Vagina (tissue), 2 donors: ENCODE results near the gene UBE2I.

Source experiments
- POLR2A ChIP-seq, 2 donors: fragments of 450-650 bp; IDR thresholded peaks; one replicate each; pipeline ENCODE4 v1.6.1; 2017; ENCODE audit warnings: antibody characterized with exemption in 2 of 2, mild to moderate bottlenecking in 2 of 2, moderate library complexity in 2 of 2
- POLR2AphosphoS5 ChIP-seq, 2 donors: sonication (generic); formaldehyde crosslinking; IDR thresholded peaks; one replicate each; pipeline ENCODE4 v1.9.0; 2017; ENCODE audit warnings: antibody characterized with exemption in 2 of 2, mild to moderate bottlenecking in 2 of 2, low read depth in 1 of 2; ENCODE audit not compliant: insufficient read depth in 1 of 2
- TF ChIP-seq, protein P1 (sequence below), 3 experiments: fragments of 450-650 bp in 2 of 3; fragments of 200-600 bp in 1 of 3; sonication (generic) in 1 of 3; IDR thresholded peaks; one replicate each; pipeline ENCODE4 v1.5.1; 2017 to 2019; ENCODE audit warnings: antibody characterized with exemption in 3 of 3, mild to moderate bottlenecking in 2 of 3, moderate library complexity in 2 of 3

DNA sequence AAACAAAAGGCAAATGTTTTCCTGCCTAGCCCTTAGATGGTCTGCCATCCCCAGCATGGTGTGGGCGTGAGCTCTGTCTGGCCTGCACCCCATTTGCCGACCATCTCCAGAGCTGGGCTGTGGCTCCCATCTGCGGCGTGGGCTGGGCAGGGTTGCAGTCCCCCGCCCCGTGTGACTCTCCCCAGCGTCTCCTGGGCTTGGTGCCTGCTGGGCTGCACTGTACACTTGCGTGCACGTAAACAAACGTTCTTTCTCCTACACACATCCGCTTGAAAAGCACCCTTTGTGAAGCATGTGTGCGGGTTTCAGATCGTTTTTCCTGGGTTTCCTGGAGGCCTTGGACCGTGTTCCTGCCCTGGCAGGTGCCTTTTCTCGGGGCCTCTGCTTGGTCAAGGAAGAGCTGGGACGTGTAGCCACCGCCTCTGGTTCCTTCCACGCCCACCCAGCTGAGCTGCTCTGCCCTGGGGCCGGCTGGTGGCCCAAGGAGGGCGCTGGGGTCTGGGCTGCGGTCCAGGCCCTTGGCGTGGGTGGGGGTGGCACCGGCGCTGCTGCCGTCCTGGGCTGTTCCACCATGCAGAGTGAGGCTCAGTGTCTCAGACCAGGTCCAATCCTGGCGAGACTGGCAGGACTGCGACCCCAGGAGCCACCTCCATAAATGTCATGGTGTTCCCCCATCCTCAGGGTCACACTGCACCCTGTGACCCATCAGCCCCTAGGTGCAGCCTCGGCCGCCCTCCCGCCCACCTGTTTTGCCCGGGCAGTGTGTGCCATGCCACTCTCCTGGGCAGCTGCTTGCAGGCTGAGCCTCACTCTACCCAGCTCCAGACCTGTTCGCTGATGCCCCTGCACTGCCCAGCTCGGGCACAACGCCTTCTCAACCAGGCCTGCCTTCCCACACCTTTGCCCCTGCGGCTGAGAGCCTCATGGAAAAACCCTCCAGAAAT is 14.1 kb downstream of the UBE2I start:
- no peak for TF ChIP-seq POLR2AphosphoS5 (IDR thresholded peaks at IDR 0.05; ENCODE audit: insufficient read depth in 1 of 2, low read depth in 1 of 2)
- TF ChIP-seq, protein P1, sequence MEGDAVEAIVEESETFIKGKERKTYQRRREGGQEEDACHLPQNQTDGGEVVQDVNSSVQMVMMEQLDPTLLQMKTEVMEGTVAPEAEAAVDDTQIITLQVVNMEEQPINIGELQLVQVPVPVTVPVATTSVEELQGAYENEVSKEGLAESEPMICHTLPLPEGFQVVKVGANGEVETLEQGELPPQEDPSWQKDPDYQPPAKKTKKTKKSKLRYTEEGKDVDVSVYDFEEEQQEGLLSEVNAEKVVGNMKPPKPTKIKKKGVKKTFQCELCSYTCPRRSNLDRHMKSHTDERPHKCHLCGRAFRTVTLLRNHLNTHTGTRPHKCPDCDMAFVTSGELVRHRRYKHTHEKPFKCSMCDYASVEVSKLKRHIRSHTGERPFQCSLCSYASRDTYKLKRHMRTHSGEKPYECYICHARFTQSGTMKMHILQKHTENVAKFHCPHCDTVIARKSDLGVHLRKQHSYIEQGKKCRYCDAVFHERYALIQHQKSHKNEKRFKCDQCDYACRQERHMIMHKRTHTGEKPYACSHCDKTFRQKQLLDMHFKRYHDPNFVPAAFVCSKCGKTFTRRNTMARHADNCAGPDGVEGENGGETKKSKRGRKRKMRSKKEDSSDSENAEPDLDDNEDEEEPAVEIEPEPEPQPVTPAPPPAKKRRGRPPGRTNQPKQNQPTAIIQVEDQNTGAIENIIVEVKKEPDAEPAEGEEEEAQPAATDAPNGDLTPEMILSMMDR (IDR thresholded peaks at IDR 0.05) = no peak
- no peak for TF ChIP-seq POLR2A (IDR thresholded peaks at IDR 0.05)
